HepG2 (cell line): ENCODE data around the gene XRCC5. TPM values are rescaled to one million over a fixed set of nuclear protein-coding genes. Genes with fewer than 3 reads are reported as not detected.

Experiments used
- FOXP4 ChIP-seq: sonication (generic); formaldehyde crosslinking; IDR thresholded peaks from 2 replicates; pipeline ENCODE4 v1.4.0; 2020; ENCODE audit warnings: missing genetic modification reagents
- KLF9 ChIP-seq: IDR thresholded peaks from 2 replicates; pipeline ENCODE4 v1.6.1; 2016; ENCODE audit warnings: low read depth
- MED1 ChIP-seq: sonication (generic); formaldehyde crosslinking; IDR thresholded peaks from 2 replicates; pipeline ENCODE4 v1.4.0; 2020; ENCODE audit warnings: missing genetic modification reagents
- SRSF1 ChIP-seq: fragments of 200-400 bp; formaldehyde crosslinking; optimal IDR thresholded peaks from 2 replicates; pipeline ENCODE3; 2017; ENCODE audit warnings: mild to moderate bottlenecking, low read depth, low read length, moderate library complexity
- ZFP91 ChIP-seq: sonication (generic); formaldehyde crosslinking; IDR thresholded peaks from 2 replicates; pipeline ENCODE4 v1.9.0; 2022; ENCODE audit warnings: missing genetic modification reagents, mild to moderate bottlenecking, borderline replicate concordance
- ZKSCAN1 ChIP-seq: fragments of 150-350 bp; IDR thresholded peaks from 2 replicates; pipeline ENCODE4 v1.6.1; 2014; ENCODE audit warnings: low read length
- ZNF136 ChIP-seq: sonication (generic); formaldehyde crosslinking; IDR thresholded peaks from 2 replicates; pipeline ENCODE4 v1.8.1; 2022; ENCODE audit warnings: low read depth, mild to moderate bottlenecking, moderate library complexity, missing genetic modification reagents
- ZNF292 ChIP-seq: sonication (generic); formaldehyde crosslinking; IDR thresholded peaks from 2 replicates; pipeline ENCODE4 v1.8.1; 2022; ENCODE audit warnings: mild to moderate bottlenecking, low read depth, missing genetic modification reagents, borderline replicate concordance
- ZNF503 ChIP-seq: sonication (generic); formaldehyde crosslinking; IDR thresholded peaks from 2 replicates; pipeline ENCODE4 v1.4.0; 2020; ENCODE audit warnings: missing genetic modification reagents
- ZNF513 ChIP-seq: sonication (generic); formaldehyde crosslinking; conservative IDR thresholded peaks from 2 replicates; pipeline ENCODE4 v1.5.0; 2020; ENCODE audit warnings: missing genetic modification reagents
- ZNF619 ChIP-seq: sonication (generic); formaldehyde crosslinking; IDR thresholded peaks from 2 replicates; pipeline ENCODE4 v1.4.0; 2020; ENCODE audit warnings: mild to moderate bottlenecking, missing genetic modification reagents
- polyA plus RNA-seq, 8 experiments: library from polyadenylated mRNA; depleted of rRNA in 3 of 8; stranded (reverse) in 7 of 8; unstranded in 1 of 8; fragments of >200 nt; fragmentation: Illumina TruSeq in 4 of 8; extraction: Trizol in 4 of 8; gene quantifications; 2 replicates each; pipeline versions ENCODE4 v1.2.1 to v1.2.3, GENCODE V29; 2011 to 2016; ENCODE audit warnings: low read depth in 4 of 8, missing spikeins in 1 of 8, mixed read lengths in 1 of 8; ENCODE audit not compliant: insufficient read depth in 1 of 8
- total RNA-seq, 5 experiments: library from RNA; depleted of rRNA; stranded (reverse); fragments of >200 nt; fragmentation: Illumina TruSeq; extraction: Trizol; gene quantifications; 2 replicates each; pipeline ENCODE4 v1.2.3, GENCODE V29; 2016; ENCODE audit warnings: low read depth in 1 of 5
- TF ChIP-seq, protein P1 (sequence below): IDR thresholded peaks from 2 replicates; pipeline ENCODE4 v1.6.1; 2012; ENCODE audit warnings: low read depth, low read length, improper control_type of control experiment

The XRCC5 gene
- total and polyA plus RNA-seq, 2 of the 13 experiments (the other 11 are each of a cell fraction or from before 2014, with no cell fraction given): 264 to 454 TPM

DNA sequence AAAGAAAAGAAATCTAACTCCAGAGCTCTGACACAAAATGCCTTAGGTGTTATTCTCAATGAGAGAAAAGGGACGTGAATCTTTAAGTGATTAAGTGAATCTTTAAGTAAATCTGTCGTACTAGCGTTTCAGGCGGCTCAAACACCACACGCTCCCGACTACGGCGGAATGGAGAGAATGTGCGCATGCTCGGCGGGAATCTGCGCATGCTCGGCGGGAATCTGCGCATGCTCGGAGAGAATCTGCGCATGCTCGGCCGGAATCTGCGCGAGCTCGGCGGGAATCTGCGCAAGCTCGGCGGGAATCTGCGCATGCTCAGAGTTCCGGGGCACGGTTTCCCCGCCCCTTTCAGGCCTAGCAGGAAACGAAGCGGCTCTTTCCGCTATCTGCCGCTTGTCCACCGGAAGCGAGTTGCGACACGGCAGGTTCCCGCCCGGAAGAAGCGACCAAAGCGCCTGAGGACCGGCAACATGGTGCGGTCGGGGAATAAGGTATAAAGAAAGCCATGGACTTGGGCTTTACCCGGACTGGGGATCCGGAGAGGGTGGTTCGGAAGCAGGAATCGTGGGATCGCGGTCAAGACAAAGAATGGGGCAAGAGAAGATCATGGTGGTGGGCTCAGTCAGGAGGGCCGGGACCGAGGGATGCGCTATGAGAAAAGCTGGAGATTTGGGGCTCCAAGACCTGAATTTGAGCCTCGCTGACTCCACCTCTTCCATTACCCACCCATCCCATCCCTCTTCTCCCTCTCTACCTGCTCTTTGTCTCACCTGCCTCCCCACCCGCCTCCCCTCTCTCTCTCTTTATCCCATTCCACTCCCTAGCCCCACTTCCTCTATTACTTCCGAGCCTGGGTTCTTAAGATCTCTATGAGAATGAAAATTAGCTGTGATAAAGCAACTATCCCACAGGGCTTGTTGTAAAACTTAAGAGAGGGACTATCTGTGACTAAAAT lies at the start of gene XRCC5 (continued):
- 0 out of 2 replicates have a peak, but pooled peaks have one; percentile 52 for TF ChIP-seq ZNF513 (CRISPR knock-in tag)
- TF ChIP-seq, protein P1, sequence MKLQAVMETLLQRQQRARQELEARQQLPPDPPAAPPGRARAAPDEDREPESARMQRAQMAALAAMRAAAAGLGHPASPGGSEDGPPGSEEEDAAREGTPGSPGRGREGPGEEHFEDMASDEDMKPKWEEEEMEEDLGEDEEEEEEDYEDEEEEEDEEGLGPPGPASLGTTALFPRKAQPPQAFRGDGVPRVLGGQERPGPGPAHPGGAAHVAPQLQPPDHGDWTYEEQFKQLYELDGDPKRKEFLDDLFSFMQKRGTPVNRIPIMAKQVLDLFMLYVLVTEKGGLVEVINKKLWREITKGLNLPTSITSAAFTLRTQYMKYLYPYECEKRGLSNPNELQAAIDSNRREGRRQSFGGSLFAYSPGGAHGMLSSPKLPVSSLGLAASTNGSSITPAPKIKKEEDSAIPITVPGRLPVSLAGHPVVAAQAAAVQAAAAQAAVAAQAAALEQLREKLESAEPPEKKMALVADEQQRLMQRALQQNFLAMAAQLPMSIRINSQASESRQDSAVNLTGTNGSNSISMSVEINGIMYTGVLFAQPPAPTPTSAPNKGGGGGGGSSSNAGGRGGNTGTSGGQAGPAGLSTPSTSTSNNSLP: no peak
- peak; percentile 86 for TF ChIP-seq MED1 (CRISPR knock-in tag)
- no peak for TF ChIP-seq KLF9 (CRISPR knock-in tag)
- peak; percentile 51; the same call in 1 of the 2 replicates for TF ChIP-seq FOXP4 (CRISPR knock-in tag)
- TF ChIP-seq ZNF292 (CRISPR knock-in tag): 0 out of 2 replicates have a peak, but pooled peaks have one; percentile 49
- peak; percentile 97 for TF ChIP-seq ZNF619
- TF ChIP-seq SRSF1: peak; percentile 69
- TF ChIP-seq ZFP91: peak; percentile 92
- peak; percentile 78; the same call in 1 of the 2 replicates for TF ChIP-seq ZNF503 (CRISPR knock-in tag)
- 0 out of 2 replicates have a peak, but pooled peaks have one; percentile 50 for TF ChIP-seq ZKSCAN1
- TF ChIP-seq ZNF136 (CRISPR knock-in tag): peak; percentile 89
